SK-N-SH (cell line): Measurements from ENCODE around the gene MAP3K8. TPM values are rescaled to one million over a fixed set of nuclear protein-coding genes. Genes with fewer than 3 reads are reported as not detected.

Source experiments
- CTCF ChIA-PET: fragments of 300-600, 350-600 bp; formaldehyde crosslinking; extraction: SDS; loops from one replicate; lab custom pipeline; 2021; lab: Yijun Ruan, JAX
- POLR2A ChIA-PET: fragments of 350-600 bp; sonication (Branson Sonifier 250); formaldehyde crosslinking; extraction: SDS; loops from one replicate; lab custom pipeline; 2020; ENCODE audit warnings: antibody characterized with exemption, inconsistent platforms; lab: Yijun Ruan, JAX
- DNase-seq: peaks from one replicate; pipeline ENCODE4 v3.0.0; 2012
- H2AFZ ChIP-seq: fragments of 200-600 bp; sonication (generic); 2 replicates; pipeline ENCODE4 v1.8.1; 2016; ENCODE audit warnings: antibody characterized with exemption, mild to moderate bottlenecking, low read depth
- H3F3A ChIP-seq: fragments of 200-600 bp; sonication (generic); replicated peaks from 2 replicates; pipeline ENCODE3; 2016; ENCODE audit warnings: antibody characterized with exemption, mild to moderate bottlenecking; ENCODE audit not compliant: insufficient read depth
- H3K27ac ChIP-seq, 2 experiments: fragments of 200-500 bp in 1 of 2; fragments of 200-600 bp in 1 of 2; sonication (Bioruptor generic) in 1 of 2; sonication (generic), shearing (Covaris generic) in 1 of 2; 2 replicates each; pipeline versions ENCODE4 v1.5.1 to v1.6.1; 2014 to 2016; ENCODE audit warnings: low read depth in 2 of 2, inconsistent platforms in 1 of 2, low read length in 1 of 2, mild to moderate bottlenecking in 1 of 2, mixed read lengths in 1 of 2
- H3K27me3 ChIP-seq: fragments of 200-600 bp; sonication (generic), shearing (Covaris generic); 2 replicates; pipeline ENCODE4 v1.6.1; 2016; ENCODE audit warnings: mixed run types; ENCODE audit not compliant: insufficient read depth
- H3K36me3 ChIP-seq, 2 experiments: fragments of 200-500 bp in 1 of 2; fragments of 200-600 bp in 1 of 2; sonication (Bioruptor generic) in 1 of 2; sonication (generic) in 1 of 2; replicated peaks in 1 of 2; 2 replicates each; pipeline versions ENCODE3 to v1.5.1; 2014 to 2016; ENCODE audit warnings: low read length in 1 of 2, mild to moderate bottlenecking in 1 of 2; ENCODE audit not compliant: insufficient read depth in 2 of 2, control insufficient read depth in 1 of 2
- H3K4me1 ChIP-seq, 2 experiments: fragments of 200-500 bp in 1 of 2; fragments of 200-600 bp in 1 of 2; sonication (Bioruptor generic) in 1 of 2; sonication (generic), shearing (Covaris generic) in 1 of 2; 2 replicates each; pipeline versions ENCODE4 v1.5.1 to v1.6.1; 2014 to 2016; ENCODE audit warnings: low read depth in 1 of 2, low read length in 1 of 2, mixed run types in 1 of 2; ENCODE audit not compliant: insufficient read depth in 2 of 2, control insufficient read depth in 1 of 2
- H3K4me2 ChIP-seq: fragments of 200-600 bp; sonication (generic), shearing (Covaris generic); 2 replicates; pipeline ENCODE4 v1.6.1; 2017; ENCODE audit warnings: mixed run types
- H3K4me3 ChIP-seq, 2 experiments: fragments of 200-500 bp in 1 of 2; fragments of 200-600 bp in 1 of 2; sonication (Bioruptor generic) in 1 of 2; sonication (generic), shearing (Covaris generic) in 1 of 2; 2 replicates each; pipeline versions ENCODE4 v1.5.1 to v1.8.1; 2014 to 2016; ENCODE audit warnings: low read depth in 2 of 2, inconsistent platforms in 1 of 2, low read length in 1 of 2, mild to moderate bottlenecking in 1 of 2, mixed read lengths in 1 of 2, moderate library complexity in 1 of 2
- H3K79me2 ChIP-seq: fragments of 200-600 bp; sonication (generic); 2 replicates; pipeline ENCODE4 v1.8.1; 2017; ENCODE audit warnings: mild to moderate bottlenecking; ENCODE audit not compliant: insufficient read depth
- H3K9ac ChIP-seq: fragments of 200-600 bp; sonication (generic); 2 replicates; pipeline ENCODE4 v1.6.1; 2017; ENCODE audit warnings: mixed run types
- H3K9me2 ChIP-seq: fragments of 200-600 bp; sonication (generic); 2 replicates; pipeline ENCODE4 v1.6.1; 2017; ENCODE audit warnings: mixed run types
- H3K9me3 ChIP-seq: fragments of 200-600 bp; sonication (generic); 2 replicates; pipeline ENCODE4 v1.6.1; 2017; ENCODE audit warnings: mixed run types, mild to moderate bottlenecking, moderate library complexity
- H4K20me1 ChIP-seq: fragments of 200-600 bp; sonication (generic); 2 replicates; pipeline ENCODE4 v1.6.1; 2017; ENCODE audit warnings: mild to moderate bottlenecking, mixed run types; ENCODE audit not compliant: insufficient read depth
- MXI1 ChIP-seq: IDR thresholded peaks from 2 replicates; pipeline ENCODE4 v1.6.1; 2012; ENCODE audit warnings: mild to moderate bottlenecking, low read depth, low read length, improper control_type of control experiment
- RAD21 ChIP-seq: IDR thresholded peaks from 2 replicates; pipeline ENCODE4 v1.6.1; 2012; ENCODE audit warnings: mild to moderate bottlenecking, low read length
- RXRA ChIP-seq: IDR thresholded peaks from 2 replicates; pipeline ENCODE4 v1.4.0; 2012; ENCODE audit warnings: low read depth, mild to moderate bottlenecking, borderline replicate concordance
- SMC3 ChIP-seq: IDR thresholded peaks from 2 replicates; pipeline ENCODE4 v1.6.1; 2012; ENCODE audit warnings: low read depth, low read length, improper control_type of control experiment
- YY1 ChIP-seq: IDR thresholded peaks from 2 replicates; pipeline ENCODE4 v1.4.0; 2012; ENCODE audit warnings: low read depth, mild to moderate bottlenecking
- WGBS: methylation state at CpG from one replicate; pipeline ENCODE4 v1.1.6; 2017; ENCODE audit warnings: low lambda C conversion rate; 5-methylcytosine and 5-hydroxymethylcytosine counted together
- polyA plus RNA-seq, 3 experiments: library from polyadenylated mRNA; depleted of rRNA; stranded (reverse); fragments of >200 nt; gene quantifications; 2 replicates each; pipeline ENCODE4 v1.2.3, GENCODE V29; 2012
- TF ChIP-seq, protein P1 (sequence below): IDR thresholded peaks from 2 replicates; pipeline ENCODE4 v1.6.1; 2012; ENCODE audit warnings: mild to moderate bottlenecking, low read depth, low read length, moderate library complexity
- TF ChIP-seq, protein P2 (sequence below): fragments of 200-600 bp; sonication (generic); IDR thresholded peaks from 2 replicates; pipeline ENCODE4 v1.6.1; 2017; ENCODE audit warnings: antibody characterized with exemption, mild to moderate bottlenecking, moderate library complexity
- TF ChIP-seq, protein P3 (sequence below): IDR thresholded peaks from 2 replicates; pipeline ENCODE4 v1.4.0; 2012; ENCODE audit warnings: low read depth

The MAP3K8 gene
- polyA plus RNA-seq, 1 of the 3 experiments (the other 2 are of a cell fraction): 3.7 TPM

DNA sequence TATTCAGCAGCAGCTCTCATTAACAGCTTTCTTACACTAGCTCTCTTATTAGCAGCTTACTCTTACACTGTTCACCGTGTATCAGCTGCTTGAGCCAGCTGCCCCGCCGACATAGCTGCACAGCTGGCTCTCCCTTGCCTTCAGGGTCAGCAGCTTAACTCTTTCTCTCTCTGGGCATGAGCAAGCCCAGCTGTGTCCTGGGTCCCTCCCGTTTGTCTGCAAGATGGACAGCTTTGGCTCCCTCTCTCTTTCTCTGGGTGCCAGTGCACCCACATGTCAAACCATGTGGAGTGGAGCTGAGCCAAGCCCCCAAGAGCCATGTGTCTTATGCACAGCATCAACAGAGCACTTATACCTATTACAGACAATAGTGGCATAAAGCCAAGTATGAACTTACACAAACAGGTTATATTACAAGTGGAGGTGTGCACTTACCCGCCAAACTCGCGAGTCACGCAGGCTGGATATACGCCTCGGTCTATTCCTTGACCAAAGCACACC is 49.2 kb upstream of the MAP3K8 start:
- peaks cover 0 to 7% of the 10 kb centered on the region in 2 experiments; a peak in 1 of 4 replicates for H3K4me1 ChIP-seq
- no peaks in the 10 kb centered on the region for H3K79me2 ChIP-seq
- CTCF ChIA-PET: interaction anchor here (0.5 to 3.2 kb wide), 15 partner anchors 8 to 386 kb away, joined by 3 to 16 read pairs (median 4); no protein-coding TSS in a partner anchor
- no peaks in the 10 kb centered on the region for H3K27me3 ChIP-seq
- WGBS: 71% methylated on average over 10 of the region's 10 CpGs
- peak; percentile 68 for DNase-seq
- H3K4me2 ChIP-seq: no peak overlapping the region
- H4K20me1 ChIP-seq: no peaks in the 10 kb centered on the region
- no peaks in the 10 kb centered on the region for H3K9me3 ChIP-seq
- H3K27ac ChIP-seq: no peak overlapping the region
- peak; percentile 59 for TF ChIP-seq RAD21
- TF ChIP-seq, protein P1, sequence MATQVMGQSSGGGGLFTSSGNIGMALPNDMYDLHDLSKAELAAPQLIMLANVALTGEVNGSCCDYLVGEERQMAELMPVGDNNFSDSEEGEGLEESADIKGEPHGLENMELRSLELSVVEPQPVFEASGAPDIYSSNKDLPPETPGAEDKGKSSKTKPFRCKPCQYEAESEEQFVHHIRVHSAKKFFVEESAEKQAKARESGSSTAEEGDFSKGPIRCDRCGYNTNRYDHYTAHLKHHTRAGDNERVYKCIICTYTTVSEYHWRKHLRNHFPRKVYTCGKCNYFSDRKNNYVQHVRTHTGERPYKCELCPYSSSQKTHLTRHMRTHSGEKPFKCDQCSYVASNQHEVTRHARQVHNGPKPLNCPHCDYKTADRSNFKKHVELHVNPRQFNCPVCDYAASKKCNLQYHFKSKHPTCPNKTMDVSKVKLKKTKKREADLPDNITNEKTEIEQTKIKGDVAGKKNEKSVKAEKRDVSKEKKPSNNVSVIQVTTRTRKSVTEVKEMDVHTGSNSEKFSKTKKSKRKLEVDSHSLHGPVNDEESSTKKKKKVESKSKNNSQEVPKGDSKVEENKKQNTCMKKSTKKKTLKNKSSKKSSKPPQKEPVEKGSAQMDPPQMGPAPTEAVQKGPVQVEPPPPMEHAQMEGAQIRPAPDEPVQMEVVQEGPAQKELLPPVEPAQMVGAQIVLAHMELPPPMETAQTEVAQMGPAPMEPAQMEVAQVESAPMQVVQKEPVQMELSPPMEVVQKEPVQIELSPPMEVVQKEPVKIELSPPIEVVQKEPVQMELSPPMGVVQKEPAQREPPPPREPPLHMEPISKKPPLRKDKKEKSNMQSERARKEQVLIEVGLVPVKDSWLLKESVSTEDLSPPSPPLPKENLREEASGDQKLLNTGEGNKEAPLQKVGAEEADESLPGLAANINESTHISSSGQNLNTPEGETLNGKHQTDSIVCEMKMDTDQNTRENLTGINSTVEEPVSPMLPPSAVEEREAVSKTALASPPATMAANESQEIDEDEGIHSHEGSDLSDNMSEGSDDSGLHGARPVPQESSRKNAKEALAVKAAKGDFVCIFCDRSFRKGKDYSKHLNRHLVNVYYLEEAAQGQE: no peak
- 0 out of 2 replicates have a peak, but pooled peaks have one; percentile 32 for TF ChIP-seq SMC3
- no peak for TF ChIP-seq YY1
- TF ChIP-seq, protein P2, sequence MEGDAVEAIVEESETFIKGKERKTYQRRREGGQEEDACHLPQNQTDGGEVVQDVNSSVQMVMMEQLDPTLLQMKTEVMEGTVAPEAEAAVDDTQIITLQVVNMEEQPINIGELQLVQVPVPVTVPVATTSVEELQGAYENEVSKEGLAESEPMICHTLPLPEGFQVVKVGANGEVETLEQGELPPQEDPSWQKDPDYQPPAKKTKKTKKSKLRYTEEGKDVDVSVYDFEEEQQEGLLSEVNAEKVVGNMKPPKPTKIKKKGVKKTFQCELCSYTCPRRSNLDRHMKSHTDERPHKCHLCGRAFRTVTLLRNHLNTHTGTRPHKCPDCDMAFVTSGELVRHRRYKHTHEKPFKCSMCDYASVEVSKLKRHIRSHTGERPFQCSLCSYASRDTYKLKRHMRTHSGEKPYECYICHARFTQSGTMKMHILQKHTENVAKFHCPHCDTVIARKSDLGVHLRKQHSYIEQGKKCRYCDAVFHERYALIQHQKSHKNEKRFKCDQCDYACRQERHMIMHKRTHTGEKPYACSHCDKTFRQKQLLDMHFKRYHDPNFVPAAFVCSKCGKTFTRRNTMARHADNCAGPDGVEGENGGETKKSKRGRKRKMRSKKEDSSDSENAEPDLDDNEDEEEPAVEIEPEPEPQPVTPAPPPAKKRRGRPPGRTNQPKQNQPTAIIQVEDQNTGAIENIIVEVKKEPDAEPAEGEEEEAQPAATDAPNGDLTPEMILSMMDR: peak; percentile 52
- TF ChIP-seq MXI1: peak; percentile 94
- no peaks in the 10 kb centered on the region for H3K9me2 ChIP-seq
- H3K4me3 ChIP-seq: no peak overlapping the region; a peak in 1 of 4 replicates
- H2AFZ ChIP-seq: no peak overlapping the region
- H3F3A ChIP-seq: no peaks in the 10 kb centered on the region
- H3K9ac ChIP-seq: no peak overlapping the region
- POLR2A ChIA-PET: no interaction called here
- no peaks in the 10 kb centered on the region for H3K36me3 ChIP-seq

DNA sequence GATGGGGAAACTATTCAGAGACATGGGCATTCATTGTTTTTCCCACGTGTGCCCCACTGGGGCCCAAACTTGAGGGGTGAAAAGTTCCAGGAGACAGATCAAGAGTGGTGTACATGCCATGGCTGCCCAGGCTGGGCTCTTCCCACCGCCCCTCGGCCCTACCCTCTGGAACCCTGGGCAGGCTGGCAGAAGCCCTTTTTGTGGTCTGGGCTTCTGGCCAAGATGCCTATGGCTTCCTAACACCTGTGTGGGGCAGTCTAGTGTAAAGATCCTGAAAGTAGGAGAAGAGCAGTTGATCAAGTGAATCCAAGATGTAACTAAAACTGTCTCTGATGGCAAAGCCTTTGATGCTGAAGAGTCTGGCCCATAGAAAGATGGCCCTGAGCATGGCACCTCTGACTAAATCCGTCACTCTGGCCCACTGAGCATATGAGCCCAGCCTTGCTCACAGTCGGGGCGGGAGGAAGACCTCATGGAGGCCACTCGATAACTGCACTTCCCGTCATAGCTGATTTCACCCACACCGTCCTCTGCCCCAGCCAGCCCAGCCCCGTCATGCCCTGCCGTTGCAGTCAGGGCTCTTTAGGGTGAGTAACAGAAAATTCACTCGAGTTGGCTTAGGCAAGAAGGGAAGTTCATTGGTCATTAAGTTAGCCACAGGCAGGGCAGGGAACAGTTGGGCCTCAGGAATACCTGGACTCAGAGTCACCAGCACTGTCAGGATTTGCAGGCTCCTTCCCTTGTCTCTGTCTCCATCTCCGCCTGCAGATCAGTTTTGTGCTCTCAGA is 47.0 kb upstream of the MAP3K8 start:
- POLR2A ChIA-PET: no interaction called here
- H3K27ac ChIP-seq: no peak overlapping the region
- no peaks in the 10 kb centered on the region for H3K27me3 ChIP-seq
- H3K4me2 ChIP-seq: no peak overlapping the region
- no peaks in the 10 kb centered on the region for H3K36me3 ChIP-seq
- WGBS: 88% methylated on average over 10 of the region's 13 CpGs
- CTCF ChIA-PET: interaction anchor here (1.4 to 3.2 kb wide), 2 partner anchors 27 to 204 kb away, joined by 3 to 16 read pairs; no protein-coding TSS in a partner anchor
- H3K9me2 ChIP-seq: no peaks in the 10 kb centered on the region
- H3K9me3 ChIP-seq: no peaks in the 10 kb centered on the region
- H3K4me3 ChIP-seq: no peak overlapping the region
- no peak overlapping the region for H3K9ac ChIP-seq
- no peak for DNase-seq
- H4K20me1 ChIP-seq: no peaks in the 10 kb centered on the region
- no peaks in the 10 kb centered on the region for H3K79me2 ChIP-seq
- no peak overlapping the region for H2AFZ ChIP-seq
- H3K4me1 ChIP-seq: peaks cover 0 to 7% of the 10 kb centered on the region in 2 experiments; a peak in 1 of 4 replicates
- no peak for TF ChIP-seq RXRA
- TF ChIP-seq, protein P3, sequence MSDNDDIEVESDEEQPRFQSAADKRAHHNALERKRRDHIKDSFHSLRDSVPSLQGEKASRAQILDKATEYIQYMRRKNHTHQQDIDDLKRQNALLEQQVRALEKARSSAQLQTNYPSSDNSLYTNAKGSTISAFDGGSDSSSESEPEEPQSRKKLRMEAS: no peak
- H3F3A ChIP-seq: no peaks in the 10 kb centered on the region
